Stimulated activated CD4-positive, alpha-beta T cell treated with anti-CD3 and anti-CD28 coated beads, Interleukin-1b, Interleukin-23, amount 100 ng/mL, for 48 hours (primary cell): ENCODE results near the gene BCL3.

Experiments
- DNase-seq: peaks from one replicate; pipeline ENCODE4 v3.0.0-alpha.2; 2020

Gene BCL3

GRCh38 chr19:44796701-44797115, 48.2 kb downstream of the BCL3 start:
- DNase-seq, result no peak

- no peak for DNase-seq
Measured at GRCh38 chr19:44799627-44800346, 51.3 kb downstream of the BCL3 start.

GRCh38 chr19:44800461-44800860, 52.0 kb downstream of the BCL3 start:
- DNase-seq, result peak; percentile 83

GRCh38 chr19:44803442-44804428, 55.2 kb downstream of the BCL3 start:
- no peak for DNase-seq

- no peak for DNase-seq
Measured at GRCh38 chr19:44806291-44806690, 57.8 kb downstream of the BCL3 start.

- DNase-seq, result no peak
Measured at GRCh38 chr19:44807162-44807561, 58.7 kb downstream of the BCL3 start.

GRCh38 chr19:44807652-44808462, 59.3 kb downstream of the BCL3 start:
- no peak for DNase-seq

- no peak for DNase-seq
Measured at GRCh38 chr19:44808463-44809371, 60.2 kb downstream of the BCL3 start, which contains the start of gene BCAM. BCAM (plus strand) TSS chr19:44809103; CDS start chr19:44809125, 22 bp downstream.
